Cardiac fibroblast (primary cell): Measurements from ENCODE around the gene HDC.
A peak's percentile ranks its signal among the peaks of the same experiment; 100 is the strongest.

Experiments
- DNase-seq, 2 donors: peaks; one replicate each; pipeline versions ENCODE4 v3.0.0 to v3.0.0-alpha.2; 2010; ENCODE audit warnings: low read depth in 2 of 2
- H3K4me3 ChIP-seq, 2 donors: replicated peaks in 1 of 2; 1 replicate in 1 of 2; 2 replicates in 1 of 2; pipeline ENCODE4 v1.5.1; 2011; ENCODE audit warnings: low read depth in 2 of 2, low read length in 2 of 2, mild to moderate bottlenecking in 2 of 2, moderate library complexity in 1 of 2
- CTCF ChIP-seq: IDR thresholded peaks from one replicate; pipeline ENCODE4 v1.5.1; 2011; ENCODE audit warnings: low read depth, mild to moderate bottlenecking, low read length, inconsistent platforms

Gene HDC

GRCh38 chr15:50241684-50242450 lies 23.7 kb downstream of the HDC start:
- TF ChIP-seq CTCF = no peak
- no peak overlapping the region for H3K4me3 ChIP-seq
- DNase-seq = peak in 1 of 2 donors; percentile 38

- H3K4me3 ChIP-seq = no peak overlapping the region
- no peak for DNase-seq
- no peak for TF ChIP-seq CTCF
These were observed 27.3 kb downstream of the HDC start for GRCh38 chr15:50238255-50238654.

- DNase-seq = no peak
- H3K4me3 ChIP-seq = no peak overlapping the region
- no peak for TF ChIP-seq CTCF
These were observed 29.1 kb downstream of the HDC start for GRCh38 chr15:50236433-50236832.

GRCh38 chr15:50235794-50236193 lies 29.7 kb downstream of the HDC start:
- peak; percentile 32 to 43 for DNase-seq

GRCh38 chr15:50234764-50235163 lies 30.8 kb downstream of the HDC start:
- no peak overlapping the region for H3K4me3 ChIP-seq
- TF ChIP-seq CTCF = no peak
- no peak for DNase-seq

More at GRCh38 chr15:50235794-50236193, 29.7 kb downstream of the HDC start:
- H3K4me3 ChIP-seq = no peak overlapping the region
- TF ChIP-seq CTCF = no peak

- H3K4me3 ChIP-seq = no peak overlapping the region
- no peak for TF ChIP-seq CTCF
- no peak for DNase-seq
These were observed 32.3 kb downstream of the HDC start for GRCh38 chr15:50233192-50233736.

GRCh38 chr15:50232791-50233190 lies 32.7 kb downstream of the HDC start:
- no peak overlapping the region for H3K4me3 ChIP-seq
- DNase-seq = no peak
- no peak for TF ChIP-seq CTCF
